Bronchial epithelial cell (primary cell): ENCODE measurements around the gene HIVEP1. TPM values are rescaled to one million over a fixed set of nuclear protein-coding genes. Genes with fewer than 3 reads are reported as not detected.
A peak's percentile ranks its signal among the peaks of the same experiment; 100 is the strongest.

ENCODE experiments used
- DNase-seq: peaks from one replicate; pipeline ENCODE4 v3.0.0-alpha.2; 2010; ENCODE audit warnings: low read depth
- FAIRE-seq: peaks from 2 replicates; lab custom pipeline; 2011; peaks lifted over from hg19 to GRCh38; lab: Jason Lieb, UNC
- H3K27me3 ChIP-seq: 2 replicates; pipeline ENCODE4 v1.5.1; 2011; ENCODE audit warnings: low read length; ENCODE audit not compliant: control insufficient read depth, insufficient read depth
- H3K36me3 ChIP-seq: 2 replicates; pipeline ENCODE4 v1.5.1; 2011; ENCODE audit warnings: low read length; ENCODE audit not compliant: control insufficient read depth, insufficient read depth
- H3K4me3 ChIP-seq: 2 replicates; pipeline ENCODE4 v1.5.1; 2011; ENCODE audit warnings: mild to moderate bottlenecking, low read depth, low read length, control low read depth
- total RNA-seq: library from RNA; depleted of rRNA; stranded (reverse); fragments of >200 nt; gene quantifications from 2 replicates; pipeline ENCODE4 v1.2.1, GENCODE V29; 2014
- TF ChIP-seq, protein P1 (sequence below): IDR thresholded peaks from 2 replicates; pipeline ENCODE4 v1.5.1; 2011; ENCODE audit warnings: mild to moderate bottlenecking, moderate library complexity, low read length, control low read depth, inconsistent platforms; ENCODE audit not compliant: insufficient read depth, severe bottlenecking

HIVEP1 gene
- total RNA-seq, 1 donor from 2014 or later = 6.8 TPM

DNA sequence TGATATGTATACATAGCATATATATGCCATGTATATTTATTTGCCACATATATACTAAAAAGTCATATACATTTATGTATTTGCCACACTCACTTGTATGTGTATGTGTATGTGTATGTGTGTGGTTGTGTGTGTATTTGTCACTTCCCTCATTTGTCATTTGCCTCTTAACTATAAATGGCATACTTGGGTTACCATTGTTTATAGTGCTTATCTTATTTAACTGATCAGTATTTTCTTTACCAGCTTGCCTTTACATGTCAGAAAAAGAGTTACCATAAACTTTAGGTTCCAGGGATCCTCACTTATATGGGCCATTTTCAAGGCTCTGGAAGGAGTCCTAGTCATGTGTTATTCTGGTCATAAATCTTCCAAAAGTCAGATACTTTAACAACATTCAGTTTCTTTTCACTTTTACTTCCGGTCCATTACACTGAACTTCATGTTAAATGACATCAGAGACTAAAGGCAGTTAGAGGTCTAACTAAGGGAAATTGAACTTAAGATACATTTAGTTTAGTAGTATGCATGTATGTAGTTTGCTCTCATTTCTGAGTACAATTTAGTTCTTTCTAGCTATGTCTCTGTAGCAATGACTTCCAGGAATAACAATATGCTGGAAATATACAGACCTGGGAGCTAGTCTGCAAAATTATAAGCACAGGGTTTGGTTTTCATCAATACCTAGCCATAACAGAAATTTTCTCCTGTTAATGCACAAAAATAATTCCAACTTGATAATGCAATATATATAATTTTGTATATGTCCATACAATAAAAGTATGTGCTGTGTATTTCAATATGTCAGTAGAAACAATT is 33.7 kb upstream of the HIVEP1 start:
- FAIRE-seq = no peak
- DNase-seq = no peak
- Histone ChIP-seq H3K36me3 (no peaks in the 10 kb centered on the region), H3K4me3 (no peak overlapping the region), H3K27me3 (no peaks in the 10 kb centered on the region)
- TF ChIP-seq, protein P1, sequence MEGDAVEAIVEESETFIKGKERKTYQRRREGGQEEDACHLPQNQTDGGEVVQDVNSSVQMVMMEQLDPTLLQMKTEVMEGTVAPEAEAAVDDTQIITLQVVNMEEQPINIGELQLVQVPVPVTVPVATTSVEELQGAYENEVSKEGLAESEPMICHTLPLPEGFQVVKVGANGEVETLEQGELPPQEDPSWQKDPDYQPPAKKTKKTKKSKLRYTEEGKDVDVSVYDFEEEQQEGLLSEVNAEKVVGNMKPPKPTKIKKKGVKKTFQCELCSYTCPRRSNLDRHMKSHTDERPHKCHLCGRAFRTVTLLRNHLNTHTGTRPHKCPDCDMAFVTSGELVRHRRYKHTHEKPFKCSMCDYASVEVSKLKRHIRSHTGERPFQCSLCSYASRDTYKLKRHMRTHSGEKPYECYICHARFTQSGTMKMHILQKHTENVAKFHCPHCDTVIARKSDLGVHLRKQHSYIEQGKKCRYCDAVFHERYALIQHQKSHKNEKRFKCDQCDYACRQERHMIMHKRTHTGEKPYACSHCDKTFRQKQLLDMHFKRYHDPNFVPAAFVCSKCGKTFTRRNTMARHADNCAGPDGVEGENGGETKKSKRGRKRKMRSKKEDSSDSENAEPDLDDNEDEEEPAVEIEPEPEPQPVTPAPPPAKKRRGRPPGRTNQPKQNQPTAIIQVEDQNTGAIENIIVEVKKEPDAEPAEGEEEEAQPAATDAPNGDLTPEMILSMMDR = no peak

DNA sequence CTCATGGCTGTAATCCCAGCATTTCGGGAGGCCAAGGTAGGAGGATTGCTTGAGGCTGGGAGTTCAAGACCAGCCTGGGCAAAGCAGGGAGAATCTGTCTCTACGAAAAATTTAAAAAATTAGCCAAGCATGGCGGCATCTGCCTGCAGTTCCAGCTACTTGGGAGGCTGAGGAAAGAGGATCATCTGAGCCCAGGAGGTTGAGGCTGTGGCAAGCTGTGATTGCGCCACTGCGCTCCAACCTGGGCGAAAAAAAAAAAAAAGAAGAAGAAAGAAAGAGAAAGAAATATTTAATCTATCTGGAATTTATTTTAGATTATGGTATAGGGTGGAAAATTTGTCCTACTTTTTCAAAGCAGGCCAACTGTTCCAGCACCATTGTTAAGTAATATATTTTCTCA is 32.2 kb upstream of the HIVEP1 start:
- Histone ChIP-seq H3K36me3 (no peaks in the 10 kb centered on the region), H3K27me3 (no peaks in the 10 kb centered on the region), H3K4me3 (no peak overlapping the region)
- DNase-seq (no peak), FAIRE-seq (no peak)
- TF ChIP-seq, protein P1 = no peak

DNA sequence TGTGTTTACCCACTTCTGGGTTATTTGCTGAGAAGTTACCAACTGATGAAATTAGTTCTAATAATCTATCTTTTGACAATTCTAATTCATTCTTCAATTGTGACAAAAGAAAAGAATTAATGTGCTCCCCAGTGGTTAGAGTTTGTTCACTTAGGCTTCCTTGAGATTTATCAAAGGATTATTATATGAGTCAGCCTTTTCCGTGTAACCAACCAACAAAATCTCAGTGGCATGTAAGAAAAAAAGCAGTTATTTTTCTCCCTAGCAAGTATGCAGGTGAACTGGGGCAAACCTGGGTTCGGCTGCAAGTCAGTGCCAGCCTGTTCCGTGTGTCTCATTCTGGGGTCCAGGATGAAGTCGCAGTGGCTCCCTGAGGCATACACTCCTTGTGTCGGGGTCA is 28.8 kb upstream of the HIVEP1 start:
- H3K27me3 ChIP-seq = no peaks in the 10 kb centered on the region

DNA sequence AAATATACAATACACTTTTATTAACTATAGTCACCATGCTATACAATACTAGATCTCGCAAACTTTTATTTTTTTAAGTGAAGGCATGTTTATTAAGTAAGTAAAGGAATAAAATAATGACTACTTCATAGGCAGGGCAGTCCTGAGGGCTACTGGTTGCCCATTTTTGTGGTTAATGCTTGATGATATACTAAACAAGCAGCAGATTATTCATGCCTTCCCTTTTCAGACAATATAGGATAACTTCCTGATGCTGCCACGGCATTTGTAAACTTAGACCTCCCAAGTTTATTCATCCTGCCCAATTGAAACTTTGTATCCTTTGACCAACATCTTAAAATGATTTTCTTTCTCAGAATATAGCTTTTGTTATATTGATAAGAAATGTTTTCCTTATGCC is 24.7 kb upstream of the HIVEP1 start:
- peak; percentile 29 for DNase-seq
- TF ChIP-seq, protein P1 = no peak
- no peak for FAIRE-seq
- Histone ChIP-seq H3K27me3 (no peaks in the 10 kb centered on the region), H3K4me3 (no peak overlapping the region), H3K36me3 (no peaks in the 10 kb centered on the region)

More for the DNA sequence above, 28.8 kb upstream of the HIVEP1 start:
- TF ChIP-seq, protein P1 = no peak
- Histone ChIP-seq H3K36me3 (no peaks in the 10 kb centered on the region), H3K4me3 (no peak overlapping the region)
- FAIRE-seq (no peak), DNase-seq (no peak)

DNA sequence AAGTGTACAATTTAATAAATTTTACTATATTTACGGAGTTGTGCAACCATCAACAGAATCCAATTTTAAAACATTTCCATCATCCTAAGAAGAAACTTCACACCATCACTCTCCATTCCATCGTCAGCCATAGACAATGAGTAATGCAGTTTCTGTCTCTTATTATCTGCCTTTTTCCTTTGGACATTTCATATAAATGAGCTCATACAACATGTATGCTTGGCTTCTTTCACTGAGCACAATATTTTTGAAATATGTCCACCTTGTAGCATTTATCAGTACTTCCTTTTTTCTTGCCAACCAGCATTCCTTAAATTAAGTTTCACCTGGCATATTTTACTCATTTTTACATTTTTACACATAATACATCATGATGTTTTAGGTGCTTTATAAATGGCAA is 22.7 kb upstream of the HIVEP1 start:
- DNase-seq (peak; percentile 21), FAIRE-seq (no peak)
- Histone ChIP-seq H3K27me3 (no peaks in the 10 kb centered on the region), H3K4me3 (no peak overlapping the region), H3K36me3 (no peaks in the 10 kb centered on the region)
- TF ChIP-seq, protein P1 = no peak
